HepG2 (cell line): ENCODE data around the gene MAML1. TPM values are rescaled to one million over a fixed set of nuclear protein-coding genes. Genes with fewer than 3 reads are reported as not detected.

Experiments
- AKNA ChIP-seq: sonication (generic); formaldehyde crosslinking; IDR thresholded peaks from 2 replicates; pipeline ENCODE4 v1.4.0; 2020; ENCODE audit warnings: missing genetic modification reagents, borderline replicate concordance
- FOXK1 ChIP-seq: sonication (generic); formaldehyde crosslinking; IDR thresholded peaks from 2 replicates; pipeline ENCODE4 v1.4.0; 2020; ENCODE audit warnings: low read depth, missing genetic modification reagents, borderline replicate concordance
- FOXM1 ChIP-seq: sonication (generic); formaldehyde crosslinking; IDR thresholded peaks from 2 replicates; pipeline ENCODE4 v1.5.0; 2020; ENCODE audit warnings: missing genetic modification reagents
- FUBP1 ChIP-seq: sonication (generic); formaldehyde crosslinking; IDR thresholded peaks from 2 replicates; pipeline ENCODE4 v1.5.1; 2020; ENCODE audit warnings: missing genetic modification reagents, mild to moderate bottlenecking, borderline replicate concordance
- GMEB1 ChIP-seq: sonication (generic); formaldehyde crosslinking; IDR thresholded peaks from 2 replicates; pipeline ENCODE4 v1.5.1; 2020; ENCODE audit warnings: missing genetic modification reagents, mild to moderate bottlenecking, borderline replicate concordance
- GTF2F1 ChIP-seq: fragments of 150-350 bp; IDR thresholded peaks from 2 replicates; pipeline ENCODE4 v1.6.1; 2014; ENCODE audit warnings: low read length
- HES4 ChIP-seq: sonication (generic); formaldehyde crosslinking; IDR thresholded peaks from 2 replicates; pipeline ENCODE4 v1.9.0; 2021; ENCODE audit warnings: mild to moderate bottlenecking, missing genetic modification reagents, borderline replicate concordance
- HNF4A ChIP-seq: sonication (generic); formaldehyde crosslinking; IDR thresholded peaks from 2 replicates; pipeline ENCODE4 v1.4.0; 2020; ENCODE audit warnings: missing genetic modification reagents
- KLF12 ChIP-seq: sonication (generic); formaldehyde crosslinking; IDR thresholded peaks from 2 replicates; pipeline ENCODE4 v1.4.0; 2020; ENCODE audit warnings: missing genetic modification reagents, borderline replicate concordance
- SNAI1 ChIP-seq: sonication (generic); formaldehyde crosslinking; IDR thresholded peaks from 2 replicates; pipeline ENCODE4 v1.5.0; 2020; ENCODE audit warnings: mild to moderate bottlenecking, missing genetic modification reagents, borderline replicate concordance
- TCF7 ChIP-seq: sonication (generic); IDR thresholded peaks from 2 replicates; pipeline ENCODE4 v1.6.1; 2016; ENCODE audit warnings: antibody characterized with exemption, low read depth
- ZFP62 ChIP-seq: sonication (generic); formaldehyde crosslinking; IDR thresholded peaks from 2 replicates; pipeline ENCODE4 v1.4.0; 2020; ENCODE audit warnings: missing genetic modification reagents
- ZGPAT ChIP-seq: IDR thresholded peaks from 2 replicates; pipeline ENCODE4 v1.6.1; 2016; ENCODE audit warnings: mild to moderate bottlenecking
- ZNF432 ChIP-seq: sonication (generic); formaldehyde crosslinking; IDR thresholded peaks from 2 replicates; pipeline ENCODE4 v1.5.0; 2020; ENCODE audit warnings: missing genetic modification reagents, mild to moderate bottlenecking, borderline replicate concordance
- ZNF549 ChIP-seq: sonication (generic); formaldehyde crosslinking; IDR thresholded peaks from 2 replicates; pipeline ENCODE4 v1.5.0; 2020; ENCODE audit warnings: missing genetic modification reagents
- ZNF564 ChIP-seq: sonication (generic); formaldehyde crosslinking; IDR thresholded peaks from 2 replicates; pipeline ENCODE4 v1.8.1; 2023; ENCODE audit warnings: mild to moderate bottlenecking, missing genetic modification reagents
- polyA plus RNA-seq, 8 experiments: library from polyadenylated mRNA; depleted of rRNA in 3 of 8; stranded (reverse) in 7 of 8; unstranded in 1 of 8; fragments of >200 nt; fragmentation: Illumina TruSeq in 4 of 8; extraction: Trizol in 4 of 8; gene quantifications; 2 replicates each; pipeline versions ENCODE4 v1.2.1 to v1.2.3, GENCODE V29; 2011 to 2016; ENCODE audit warnings: low read depth in 4 of 8, missing spikeins in 1 of 8, mixed read lengths in 1 of 8; ENCODE audit not compliant: insufficient read depth in 1 of 8
- total RNA-seq, 5 experiments: library from RNA; depleted of rRNA; stranded (reverse); fragments of >200 nt; fragmentation: Illumina TruSeq; extraction: Trizol; gene quantifications; 2 replicates each; pipeline ENCODE4 v1.2.3, GENCODE V29; 2016; ENCODE audit warnings: low read depth in 1 of 5
- TF ChIP-seq, protein P1 (sequence below): sonication (generic); formaldehyde crosslinking; IDR thresholded peaks from 2 replicates; pipeline ENCODE4 v1.5.0; 2020; ENCODE audit warnings: missing genetic modification reagents, mild to moderate bottlenecking, borderline replicate concordance

MAML1 gene
- total and polyA plus RNA-seq, 2 of the 13 experiments (the other 11 are each of a cell fraction or from before 2014, with no cell fraction given), result 10.0 to 10.8 TPM

DNA sequence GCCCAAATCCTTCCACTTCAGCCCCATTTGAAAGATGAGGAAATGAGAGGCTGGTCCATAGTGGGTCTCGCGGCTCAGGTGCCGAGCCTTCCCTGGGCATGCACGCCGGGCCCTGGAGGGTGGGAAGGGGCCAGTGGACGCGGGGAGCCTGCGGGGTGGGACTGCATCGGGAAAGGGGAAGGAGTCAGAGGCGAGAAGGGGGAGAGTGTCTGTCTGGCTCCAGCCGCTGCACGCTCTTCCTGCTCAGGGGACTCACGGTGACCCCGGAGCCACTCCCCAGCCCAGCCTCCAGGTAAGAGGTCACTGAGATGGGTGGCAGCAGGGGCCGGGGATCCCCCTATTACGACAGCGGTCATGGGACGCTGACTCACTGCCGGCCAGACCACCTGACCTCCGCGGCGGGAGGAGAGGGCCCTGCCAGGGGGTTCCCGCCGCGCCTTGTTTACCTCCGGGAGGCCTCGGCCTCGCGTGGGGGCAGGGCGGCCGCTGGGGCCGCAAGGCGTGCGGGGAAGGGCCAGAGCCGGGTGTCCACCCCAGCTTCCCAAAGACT lies 86.2 kb downstream of the MAML1 start (continued):
- TF ChIP-seq FOXM1 (no peak), ZGPAT (peak; percentile 98), SNAI1 (CRISPR knock-in tag) (no peak), FOXK1 (CRISPR knock-in tag) (peak; percentile 99), ZNF432 (CRISPR knock-in tag) (no peak), HES4 (CRISPR knock-in tag) (no peak), ZNF564 (CRISPR knock-in tag) (no peak), TCF7 (peak; percentile 11; the same call in 1 of the 2 replicates), FUBP1 (CRISPR knock-in tag) (no peak), ZFP62 (CRISPR knock-in tag) (no peak), HNF4A (CRISPR knock-in tag) (peak; percentile 74), ZNF549 (no peak), AKNA (CRISPR knock-in tag) (no peak), GTF2F1 (0 out of 2 replicates have a peak, but pooled peaks have one; percentile 51), GMEB1 (CRISPR knock-in tag) (peak; percentile 55; the same call in 1 of the 2 replicates), KLF12 (CRISPR knock-in tag) (0 out of 2 replicates have a peak, but pooled peaks have one; percentile 62)
- TF ChIP-seq, protein P1, sequence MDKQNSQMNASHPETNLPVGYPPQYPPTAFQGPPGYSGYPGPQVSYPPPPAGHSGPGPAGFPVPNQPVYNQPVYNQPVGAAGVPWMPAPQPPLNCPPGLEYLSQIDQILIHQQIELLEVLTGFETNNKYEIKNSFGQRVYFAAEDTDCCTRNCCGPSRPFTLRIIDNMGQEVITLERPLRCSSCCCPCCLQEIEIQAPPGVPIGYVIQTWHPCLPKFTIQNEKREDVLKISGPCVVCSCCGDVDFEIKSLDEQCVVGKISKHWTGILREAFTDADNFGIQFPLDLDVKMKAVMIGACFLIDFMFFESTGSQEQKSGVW (CRISPR knock-in tag), result no peak; the same call in 1 of the 2 replicates
